Liver (tissue), 3 donors: ENCODE data around the gene TIAM1.

Experiments
- CTCF ChIP-seq: fragments of 150-350 bp; IDR thresholded peaks from 2 replicates; pipeline ENCODE4 v1.5.1; 2017; ENCODE audit warnings: improper control_type of control experiment, low read depth, low read length; ENCODE audit not compliant: missing input control
- GABPA ChIP-seq, 2 donors: IDR thresholded peaks in 1 of 2; conservative IDR thresholded peaks in 1 of 2; 2 replicates each; pipeline ENCODE4 v1.6.1; 2016; ENCODE audit warnings: antibody characterized with exemption in 2 of 2, mild to moderate bottlenecking in 1 of 2, moderate library complexity in 1 of 2
- MAX ChIP-seq: IDR thresholded peaks from 2 replicates; pipeline ENCODE4 v1.6.1; 2016; ENCODE audit warnings: antibody characterized with exemption
- TAF1 ChIP-seq: conservative IDR thresholded peaks from 2 replicates; pipeline ENCODE4 v1.6.1; 2016; ENCODE audit warnings: antibody characterized with exemption, mild to moderate bottlenecking
- YY1 ChIP-seq: IDR thresholded peaks from 2 replicates; pipeline ENCODE4 v1.6.1; 2016; ENCODE audit warnings: antibody characterized with exemption, mild to moderate bottlenecking
- donor health status: healthy.
- donor health status: healthy.

DNA sequence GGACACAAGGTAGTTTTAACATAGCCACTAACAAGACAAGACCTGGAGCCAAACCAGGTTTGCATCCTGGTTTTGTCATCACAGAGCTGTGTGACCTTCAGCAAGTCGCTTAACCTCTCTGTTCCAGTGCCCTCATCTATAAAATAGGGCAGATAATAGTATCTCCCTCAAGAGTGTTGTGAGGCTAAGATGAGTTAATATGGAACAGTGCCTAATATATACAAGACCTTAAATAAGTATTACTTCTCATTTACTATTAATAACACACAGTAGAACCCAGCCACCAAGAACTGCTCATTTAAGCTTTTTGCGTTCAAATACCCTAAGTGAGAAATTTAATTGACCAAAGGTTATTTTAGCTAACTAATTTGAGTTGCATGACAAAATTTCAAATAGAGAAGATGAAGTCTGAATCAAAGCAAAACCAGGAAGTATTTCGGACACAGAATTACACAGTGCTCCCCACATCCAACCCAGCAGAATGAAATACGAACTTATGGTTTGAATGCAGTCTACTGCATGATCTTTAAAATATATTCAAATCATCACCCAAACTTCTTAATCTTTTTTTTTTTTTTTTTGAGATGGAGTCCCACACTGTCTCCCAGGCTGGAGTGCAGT lies 181.9 kb downstream of the TIAM1 start:
- no peak for TF ChIP-seq CTCF
- TF ChIP-seq MAX: no peak
- TF ChIP-seq TAF1: no peak
- TF ChIP-seq YY1: no peak
- TF ChIP-seq GABPA (IDR thresholded peaks at IDR 0.05 in 1 of 2, conservative IDR thresholded peaks at IDR 0.05 in 1 of 2): no peak
